ENCODE results near the gene RAB23. TPM values are rescaled to one million over a fixed set of nuclear protein-coding genes. Genes with fewer than 3 reads are reported as not detected.

The RAB23 gene
- total and polyA plus RNA-seq, 12 donors, result 3.1 to 16.5 (median 10.1) TPM

DNA sequence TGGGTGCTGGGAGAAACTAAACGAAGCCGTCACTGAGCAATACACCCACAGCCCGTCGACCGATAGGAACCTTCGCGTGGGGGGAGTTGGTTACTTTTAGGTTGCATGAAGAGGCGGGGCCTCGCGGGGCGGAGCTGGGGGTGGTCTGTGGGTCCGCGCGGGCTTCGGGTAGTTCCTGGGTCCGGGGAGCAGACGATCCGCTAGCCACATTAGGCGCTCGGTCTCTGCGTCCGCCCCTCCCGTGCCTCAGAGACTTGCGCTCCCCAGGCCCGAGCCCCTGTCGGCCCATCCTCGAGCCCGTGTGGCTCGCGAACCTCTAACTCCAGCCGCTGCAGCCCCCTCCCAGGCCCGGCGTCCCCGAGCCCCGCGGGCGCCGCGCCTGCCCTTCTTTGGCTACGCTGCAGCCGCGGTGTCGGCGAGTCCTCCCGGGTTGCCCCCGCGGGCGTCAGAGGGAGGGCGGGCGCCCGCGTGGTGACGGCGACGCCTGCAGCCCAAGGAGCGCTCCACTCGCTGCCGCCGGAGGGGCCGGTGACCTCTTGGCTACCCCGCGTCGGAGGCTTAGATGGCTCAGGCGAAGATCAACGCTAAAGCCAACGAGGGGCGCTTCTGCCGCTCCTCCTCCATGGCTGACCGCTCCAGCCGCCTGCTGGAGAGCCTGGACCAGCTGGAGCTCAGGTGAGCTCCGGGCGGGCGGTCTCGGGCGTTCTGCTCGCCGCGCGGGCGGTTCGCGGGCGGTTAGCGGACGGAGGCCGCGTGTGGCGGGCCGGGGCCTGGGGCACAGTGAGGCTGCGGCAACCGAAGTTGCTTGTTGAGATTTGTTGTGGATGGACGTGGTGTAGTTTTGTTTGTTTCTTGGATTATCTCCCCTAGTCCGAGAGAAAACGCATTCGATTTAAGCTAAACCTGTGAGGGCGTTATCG, 49.7 kb downstream of the RAB23 start, which contains the start of gene BAG2:
Gene BAG2, plus strand, starts transcription at position 191 of the 920 bp plus-strand sequence. Its CDS starts 372 bp downstream, at position 563.
- H3K9me3 ChIP-seq, result no peaks in the 10 kb centered on the region
- H3K27ac ChIP-seq, result peak within 1 kb of the TSS; percentile 88 to 98 (median 91)
- TF ChIP-seq, protein P1, sequence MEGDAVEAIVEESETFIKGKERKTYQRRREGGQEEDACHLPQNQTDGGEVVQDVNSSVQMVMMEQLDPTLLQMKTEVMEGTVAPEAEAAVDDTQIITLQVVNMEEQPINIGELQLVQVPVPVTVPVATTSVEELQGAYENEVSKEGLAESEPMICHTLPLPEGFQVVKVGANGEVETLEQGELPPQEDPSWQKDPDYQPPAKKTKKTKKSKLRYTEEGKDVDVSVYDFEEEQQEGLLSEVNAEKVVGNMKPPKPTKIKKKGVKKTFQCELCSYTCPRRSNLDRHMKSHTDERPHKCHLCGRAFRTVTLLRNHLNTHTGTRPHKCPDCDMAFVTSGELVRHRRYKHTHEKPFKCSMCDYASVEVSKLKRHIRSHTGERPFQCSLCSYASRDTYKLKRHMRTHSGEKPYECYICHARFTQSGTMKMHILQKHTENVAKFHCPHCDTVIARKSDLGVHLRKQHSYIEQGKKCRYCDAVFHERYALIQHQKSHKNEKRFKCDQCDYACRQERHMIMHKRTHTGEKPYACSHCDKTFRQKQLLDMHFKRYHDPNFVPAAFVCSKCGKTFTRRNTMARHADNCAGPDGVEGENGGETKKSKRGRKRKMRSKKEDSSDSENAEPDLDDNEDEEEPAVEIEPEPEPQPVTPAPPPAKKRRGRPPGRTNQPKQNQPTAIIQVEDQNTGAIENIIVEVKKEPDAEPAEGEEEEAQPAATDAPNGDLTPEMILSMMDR (IDR thresholded peaks at IDR 0.05), result peak in 5 of 9 donors; percentile 7 to 46 (median 27)
- 1% methylated on average over 93 to 97 of the region's 97 CpGs for WGBS, 2 donors
- DNase-seq (peak; percentile 85 to 87), ATAC-seq (peak; percentile 94 to 98 (median 95))
- intact Hi-C loops (cut with DNase I), result loop anchor here in 6 of 10 donors (5.0 to 10.0 kb wide), 6 partner anchors 50 to 268 kb away; partner anchors contain the start of genes PRIM2 (in 6 of the 6), RAB23 (in 3 of the 6) and KIAA1586 (in 1 of the 6)
- peaks cover 0 to 25% (median 2%) of the 10 kb centered on the region in 9 donors for H3K36me3 ChIP-seq
- peaks cover 0 to 39% (median 19%) of the 10 kb centered on the region in 9 donors for H3K4me1 ChIP-seq
- H3K4me3 ChIP-seq, result peak within 1 kb of the TSS; percentile 57 to 80 (median 76)
- H3K27me3 ChIP-seq, result no peaks in the 10 kb centered on the region

DNA sequence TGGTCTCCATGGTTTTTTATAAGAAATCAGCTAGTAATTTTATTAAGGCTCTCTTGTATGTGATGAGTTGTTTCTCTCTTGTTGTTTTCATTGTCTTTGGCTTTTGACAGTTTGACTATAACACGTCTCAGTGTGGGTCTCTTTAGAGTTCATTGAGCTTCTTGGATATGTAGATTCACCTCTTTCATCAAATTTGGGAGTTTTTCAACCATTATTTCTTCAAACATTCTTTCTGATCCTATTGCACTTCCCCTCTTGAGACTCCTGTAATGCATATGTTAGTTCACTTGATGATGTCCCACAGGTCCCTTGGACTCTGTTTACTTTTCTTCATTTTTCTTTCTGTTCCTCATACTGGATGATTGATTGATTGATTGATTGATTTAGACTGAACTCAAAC, 57.0 kb downstream of the RAB23 start:
- Histone ChIP-seq H3K27ac (no peak overlapping the region), H3K9me3 (peaks cover 0 to 21% (median 14%) of the 10 kb centered on the region in 11 donors), H3K36me3 (peaks cover 0 to 94% (median 2%) of the 10 kb centered on the region in 9 donors), H3K4me1 (no peaks in the 10 kb centered on the region), H3K27me3 (no peaks in the 10 kb centered on the region), H3K4me3 (no peak overlapping the region)
- intact Hi-C loops (cut with DNase I), result loop anchor here in 2 of 10 donors (10.0 kb wide), 2 partner anchors 60 to 150 kb away; partner anchors contain the start of gene PRIM2 (in 1 of the 2)
- ATAC-seq (no peak), DNase-seq (no peak)
- TF ChIP-seq, protein P1 (IDR thresholded peaks at IDR 0.05), result no peak
- WGBS, 2 donors, result 96 to 100% methylated on average over 1 of the region's 1 CpG

DNA sequence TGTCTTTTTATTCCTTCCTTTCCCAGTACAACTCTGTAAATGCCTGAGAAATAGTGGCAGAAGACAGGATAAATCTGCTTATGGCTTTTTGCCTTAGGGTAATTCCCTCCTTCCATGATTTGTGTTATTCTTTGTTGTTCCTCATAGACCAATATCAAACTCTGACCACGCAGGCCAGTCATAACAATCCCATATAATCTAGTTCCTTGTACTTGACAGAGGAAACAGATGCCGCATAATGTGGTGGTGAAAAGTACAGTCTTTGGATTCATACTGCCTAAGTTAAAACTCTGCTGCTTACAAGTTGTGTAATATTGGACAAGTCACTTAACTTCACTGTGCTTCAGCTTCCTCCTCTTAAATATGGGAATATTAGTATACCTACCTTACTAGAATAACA, 58.2 kb downstream of the RAB23 start:
- DNase-seq (no peak), ATAC-seq (no peak)
- 91 to 97% methylated on average over 2 of the region's 2 CpGs for WGBS, 2 donors
- Histone ChIP-seq H3K4me1 (no peaks in the 10 kb centered on the region), H3K36me3 (peaks cover 0 to 87% (median 2%) of the 10 kb centered on the region in 9 donors), H3K27me3 (no peaks in the 10 kb centered on the region), H3K9me3 (peaks cover 0 to 21% (median 14%) of the 10 kb centered on the region in 11 donors), H3K27ac (no peak overlapping the region), H3K4me3 (no peak overlapping the region)
- intact Hi-C loops (cut with DNase I), result loop anchor here in 2 of 10 donors (10.0 kb wide), 2 partner anchors 59 to 151 kb away; partner anchors contain the start of gene PRIM2 (in 1 of the 2)
- TF ChIP-seq, protein P1 (IDR thresholded peaks at IDR 0.05), result no peak

DNA sequence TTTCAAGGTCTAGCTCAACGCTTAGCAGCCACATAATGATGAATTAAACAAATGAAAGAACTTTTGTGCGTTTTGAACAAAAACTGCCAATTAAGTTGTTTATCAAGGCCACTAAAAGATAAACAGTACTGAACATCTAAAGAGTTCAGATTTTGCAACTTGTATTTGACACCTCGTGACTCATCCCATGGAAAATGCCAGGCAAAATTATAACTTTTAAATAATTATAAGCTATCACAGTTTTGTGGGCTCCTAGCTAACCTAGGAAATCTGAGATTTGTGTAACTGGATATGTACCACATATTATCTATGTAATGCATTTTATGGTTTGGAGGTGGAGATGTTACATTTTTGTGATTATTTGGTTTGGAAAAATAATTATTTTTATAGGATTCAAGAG, 59.6 kb downstream of the RAB23 start:
- H3K4me1 ChIP-seq, result no peaks in the 10 kb centered on the region

More for the DNA sequence above, 59.6 kb downstream of the RAB23 start:
- TF ChIP-seq, protein P1 (IDR thresholded peaks at IDR 0.05), result no peak
- WGBS, 2 donors, result 93 to 97% methylated on average over 3 of the region's 3 CpGs
- intact Hi-C loops (cut with DNase I), result loop anchor here in 2 of 10 donors (10.0 kb wide), 2 partner anchors 58 to 152 kb away; partner anchors contain the start of gene PRIM2 (in 1 of the 2)
- Histone ChIP-seq H3K9me3 (peaks cover 0 to 21% (median 14%) of the 10 kb centered on the region in 11 donors), H3K27me3 (no peaks in the 10 kb centered on the region), H3K36me3 (peaks cover 0 to 86% (median 2%) of the 10 kb centered on the region in 9 donors), H3K4me3 (no peak overlapping the region), H3K27ac (no peak overlapping the region)
- ATAC-seq (no peak), DNase-seq (no peak)

Data from heart right ventricle (tissue), 16 donors.